GM18498 (cell line): ENCODE measurements around the gene RAD18.

Source experiments
- ATAC-seq: cut with Tn5 transposase; IDR thresholded peaks from one replicate; pipeline ENCODE4 v1.9.1; 2021; ENCODE audit warnings: mild to moderate bottlenecking, moderate library complexity; ENCODE audit not compliant: unreplicated experiment

The RAD18 gene

DNA sequence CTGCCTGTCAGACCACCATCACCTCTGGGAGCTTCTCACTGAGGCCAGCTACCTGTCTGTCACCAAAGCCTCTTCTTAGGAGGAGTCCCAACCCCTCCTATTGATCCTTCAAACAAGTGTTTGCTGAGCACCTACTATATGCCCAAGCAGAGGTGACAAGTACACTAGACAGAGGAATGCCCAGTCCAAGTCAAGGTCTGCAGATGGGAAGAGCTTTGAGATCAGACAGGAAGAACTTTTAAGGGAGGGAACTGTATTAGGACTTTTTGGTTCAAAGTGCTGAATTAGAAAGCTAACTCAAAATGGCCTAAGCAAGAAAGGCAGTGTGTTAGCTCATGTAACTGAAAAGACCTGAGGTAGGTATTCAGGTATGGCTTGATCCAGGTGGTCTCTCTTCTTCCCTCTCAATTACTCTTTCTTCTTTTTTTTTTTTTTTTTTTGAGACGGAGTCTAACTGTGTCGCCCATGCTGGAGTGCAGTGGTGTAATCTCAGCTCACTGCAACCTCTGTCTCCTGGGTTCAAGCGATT lies 3.6 kb upstream of the RAD18 start:
- no peak for ATAC-seq

DNA sequence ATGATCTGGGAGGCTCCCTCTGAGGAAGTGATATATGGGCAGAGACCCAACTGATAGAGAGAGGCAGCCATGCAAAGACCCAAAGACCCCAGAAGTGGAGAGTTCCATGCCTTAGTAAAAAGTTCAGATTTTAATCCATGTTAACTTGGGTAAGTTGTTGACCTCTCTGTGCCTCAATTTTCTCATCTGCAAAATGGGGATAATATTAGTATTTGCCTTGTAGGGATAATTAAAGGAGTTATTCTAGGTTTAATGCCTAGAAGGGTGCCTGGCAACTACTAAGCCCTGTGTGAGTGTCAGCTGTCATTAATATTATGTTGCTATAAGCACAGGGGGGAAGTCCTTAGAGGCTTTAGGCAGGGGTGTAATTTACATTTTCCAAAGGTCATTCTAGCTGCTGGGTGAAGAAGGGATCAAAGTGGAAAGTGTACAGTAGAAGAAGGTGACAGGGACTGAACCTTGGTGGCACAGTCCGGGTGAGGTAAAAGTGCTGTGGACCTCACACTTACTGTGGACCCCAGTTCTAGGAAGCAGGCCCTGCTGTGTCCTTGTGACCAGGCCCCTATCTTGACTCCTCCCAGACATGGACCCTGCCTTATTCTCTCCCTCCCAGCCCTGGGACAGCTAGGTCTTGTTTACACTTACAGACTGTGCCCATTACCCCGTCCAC lies 3.0 kb upstream of the RAD18 start:
- no peak for ATAC-seq

DNA sequence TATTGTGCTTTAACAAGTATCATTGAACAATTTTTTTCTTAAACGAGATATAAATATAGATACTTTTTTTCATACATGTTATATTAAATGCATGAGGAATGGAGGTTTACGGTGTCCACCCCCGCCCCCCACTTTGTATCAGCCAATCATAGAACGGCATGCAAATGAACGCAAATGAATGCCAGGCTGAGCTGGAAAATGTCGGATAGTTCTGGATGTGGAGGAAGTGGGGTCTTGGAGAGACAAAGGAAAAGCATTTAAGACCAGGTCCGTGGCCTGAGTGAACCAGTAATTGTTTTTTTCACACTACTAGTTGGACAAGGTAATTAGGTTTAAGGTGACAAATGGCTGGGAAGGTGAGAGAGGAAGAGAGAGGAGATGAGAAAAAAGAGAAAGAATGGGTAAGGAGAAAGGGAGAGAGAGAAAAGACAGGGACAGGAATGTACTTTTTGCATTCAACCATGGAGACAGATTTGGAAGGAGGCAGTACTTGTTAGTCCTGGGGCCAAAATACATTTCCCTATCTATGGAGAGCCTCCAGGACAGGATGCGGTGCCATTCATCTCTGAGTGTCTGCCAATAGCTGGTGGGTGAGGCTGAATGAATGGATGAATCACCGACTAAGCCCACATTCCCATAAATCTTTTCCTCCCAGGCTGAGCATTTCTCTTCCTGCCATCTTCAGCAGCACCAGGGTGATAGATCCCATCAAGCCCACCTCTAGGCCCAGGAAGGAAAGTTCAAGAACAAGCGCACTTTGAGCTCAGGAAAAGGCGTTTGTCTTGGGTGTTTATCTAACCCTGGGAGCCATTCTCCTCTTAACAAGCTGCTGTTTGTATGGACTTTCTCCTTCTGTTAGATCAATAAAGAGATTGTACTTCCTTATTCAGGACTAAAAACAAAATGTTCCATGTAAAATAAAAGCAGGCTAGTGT lies 1.4 kb upstream of the RAD18 start:
- ATAC-seq: no peak

DNA sequence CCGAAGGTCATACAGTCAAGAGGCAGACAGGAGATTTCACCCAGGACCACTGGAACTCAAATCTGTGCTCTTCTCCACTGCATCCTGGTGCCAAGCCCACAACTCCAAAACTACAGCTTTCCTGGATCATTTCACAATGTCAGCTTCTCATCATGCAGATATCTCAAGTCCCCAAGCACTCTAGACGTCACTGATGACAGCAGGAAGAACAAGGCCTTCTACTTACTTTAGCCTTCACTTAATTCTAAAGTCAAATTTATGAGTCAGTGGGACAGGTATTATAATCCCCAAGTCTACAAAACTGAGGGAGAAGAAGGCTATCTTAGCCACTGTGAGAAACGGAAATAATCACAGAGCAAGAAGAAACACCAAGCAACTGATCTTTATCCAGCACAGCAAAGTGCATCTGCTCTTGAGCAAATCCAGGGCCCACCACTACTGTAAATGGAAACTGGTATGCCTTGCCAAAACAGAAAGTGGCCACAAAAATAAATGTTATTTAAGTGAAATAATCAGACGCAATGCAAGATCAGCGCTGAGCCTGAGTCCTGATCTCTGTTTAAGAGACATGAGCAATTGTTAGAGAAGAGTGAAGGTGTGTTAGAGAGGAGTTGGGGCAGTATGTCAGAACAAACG lies 928 bp downstream of the RAD18 start:
- ATAC-seq: no peak

DNA sequence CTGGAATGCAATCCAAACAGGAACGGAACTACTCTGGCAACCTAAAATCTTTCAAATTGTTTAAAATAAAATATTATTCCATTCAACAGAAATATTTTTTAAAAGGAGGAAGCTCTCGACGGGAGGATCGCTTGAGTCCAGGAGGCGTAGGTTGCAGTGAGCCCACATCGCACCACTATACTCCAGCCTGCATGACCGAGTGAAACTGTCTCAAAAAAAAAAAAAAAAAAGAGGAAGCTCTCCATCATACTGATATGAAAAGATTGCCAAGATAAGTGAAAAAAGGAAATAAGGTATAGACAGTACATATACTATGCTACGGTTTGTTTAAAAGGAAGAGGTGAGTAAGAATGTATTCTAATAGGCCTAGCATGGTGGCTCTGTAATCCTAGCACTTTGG lies 3.6 kb downstream of the RAD18 start:
- no peak for ATAC-seq

DNA sequence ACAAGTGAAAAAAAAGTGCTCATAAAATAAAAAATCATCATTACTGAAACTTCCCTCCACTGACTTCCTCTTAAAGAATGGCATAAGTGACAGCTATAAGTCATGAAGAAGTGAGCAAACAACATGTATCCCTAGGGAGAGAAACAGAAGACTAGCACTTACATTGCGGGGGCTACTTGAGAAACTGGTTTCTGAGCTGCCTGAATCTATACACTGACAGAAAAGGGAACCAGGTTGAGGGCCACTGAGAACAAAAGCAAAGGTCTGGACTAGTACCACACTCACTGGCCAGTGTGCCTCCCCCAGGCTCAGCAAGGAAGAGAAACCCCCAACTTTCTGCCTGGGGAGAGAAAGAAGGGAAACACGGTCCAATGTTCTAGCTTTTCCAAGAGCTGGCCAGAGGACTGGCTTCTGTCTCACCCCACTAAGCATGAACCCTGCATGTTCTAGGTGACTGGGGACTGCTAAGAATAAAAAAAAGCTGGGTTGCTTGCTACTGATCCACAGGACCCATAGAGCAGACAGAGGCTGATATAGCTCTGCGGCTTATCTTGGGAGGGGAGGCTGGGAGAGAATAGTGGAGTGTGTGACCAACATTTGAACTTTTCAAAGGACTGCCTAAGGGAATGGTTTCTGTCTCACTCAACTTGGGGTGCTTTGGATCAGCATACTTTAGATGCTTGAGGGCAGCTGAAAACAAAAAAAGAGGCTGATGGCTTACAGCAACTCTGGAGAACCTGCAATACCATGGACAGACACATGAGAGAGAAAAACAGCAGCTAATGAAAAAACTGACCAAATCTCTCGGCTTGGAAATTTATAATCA lies 8.1 kb downstream of the RAD18 start:
- peak; percentile 85 for ATAC-seq

DNA sequence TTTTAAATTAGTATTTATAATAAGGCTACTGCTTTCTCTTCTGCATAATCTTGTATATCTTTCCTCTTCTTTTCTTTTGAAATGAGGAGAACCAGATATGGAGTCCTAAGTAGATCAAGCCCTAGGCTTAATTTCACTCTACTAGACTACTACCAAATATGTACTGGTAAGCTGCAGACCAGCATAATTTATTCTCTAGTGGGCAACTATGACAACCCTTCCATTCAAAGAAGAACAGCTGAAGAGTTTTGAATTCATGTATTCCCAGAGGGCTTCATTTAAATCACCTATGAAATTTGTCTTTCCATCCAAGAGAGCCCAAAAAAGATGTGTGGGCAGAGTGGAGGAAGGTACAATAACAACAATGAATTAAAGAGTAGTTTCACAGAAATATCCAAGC lies 10.0 kb downstream of the RAD18 start:
- no peak for ATAC-seq

DNA sequence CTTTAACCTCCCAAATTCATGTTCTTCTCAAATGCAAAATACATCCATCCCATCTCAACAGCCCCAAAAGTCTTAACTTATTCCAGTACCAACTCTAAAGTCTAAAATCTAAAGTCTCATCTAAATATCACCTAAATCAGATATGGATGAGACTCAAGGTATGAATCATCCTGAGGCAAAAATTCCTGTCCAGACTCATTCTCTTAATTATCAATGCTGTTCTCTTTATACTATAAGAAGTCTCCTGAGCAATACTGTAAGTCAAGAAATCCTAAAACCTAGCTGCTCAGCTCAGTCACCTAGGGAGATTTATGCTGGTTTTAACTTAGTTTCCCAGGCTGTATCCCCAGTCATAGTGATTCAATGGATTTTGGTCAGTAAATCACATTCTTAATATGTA lies 11.1 kb downstream of the RAD18 start:
- ATAC-seq: no peak

DNA sequence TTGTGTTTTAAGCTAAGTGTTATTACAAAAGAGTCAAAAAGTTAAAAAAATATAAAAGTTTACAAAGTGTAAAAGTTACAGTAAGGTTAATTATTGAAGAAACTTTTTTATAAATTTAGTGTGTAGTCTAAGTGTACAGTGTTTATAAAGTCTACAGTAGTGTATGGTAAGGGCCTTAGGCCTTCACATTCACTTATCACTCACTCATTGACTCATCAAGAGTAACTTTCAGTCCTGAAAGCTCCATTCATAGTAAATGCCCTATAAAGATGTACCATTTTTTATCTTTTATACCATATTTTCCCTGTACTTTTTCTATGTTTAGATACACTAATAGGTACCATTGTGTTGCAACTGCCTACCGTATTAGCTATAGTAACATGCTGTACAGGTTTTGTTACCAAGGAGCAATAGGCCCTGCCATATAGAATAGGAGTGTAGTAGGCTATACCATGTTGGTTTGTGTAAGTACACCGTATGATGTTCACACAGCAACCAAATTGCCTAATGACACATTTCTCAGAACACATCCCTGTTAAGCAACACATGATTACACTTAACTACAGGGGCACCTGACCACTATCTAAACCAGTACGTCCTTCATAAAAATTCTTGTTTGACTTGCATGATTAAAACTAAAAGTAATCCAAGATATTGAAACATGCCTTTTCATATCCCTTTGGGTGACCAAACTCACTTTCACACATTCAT lies 17.2 kb downstream of the RAD18 start:
- no peak for ATAC-seq

DNA sequence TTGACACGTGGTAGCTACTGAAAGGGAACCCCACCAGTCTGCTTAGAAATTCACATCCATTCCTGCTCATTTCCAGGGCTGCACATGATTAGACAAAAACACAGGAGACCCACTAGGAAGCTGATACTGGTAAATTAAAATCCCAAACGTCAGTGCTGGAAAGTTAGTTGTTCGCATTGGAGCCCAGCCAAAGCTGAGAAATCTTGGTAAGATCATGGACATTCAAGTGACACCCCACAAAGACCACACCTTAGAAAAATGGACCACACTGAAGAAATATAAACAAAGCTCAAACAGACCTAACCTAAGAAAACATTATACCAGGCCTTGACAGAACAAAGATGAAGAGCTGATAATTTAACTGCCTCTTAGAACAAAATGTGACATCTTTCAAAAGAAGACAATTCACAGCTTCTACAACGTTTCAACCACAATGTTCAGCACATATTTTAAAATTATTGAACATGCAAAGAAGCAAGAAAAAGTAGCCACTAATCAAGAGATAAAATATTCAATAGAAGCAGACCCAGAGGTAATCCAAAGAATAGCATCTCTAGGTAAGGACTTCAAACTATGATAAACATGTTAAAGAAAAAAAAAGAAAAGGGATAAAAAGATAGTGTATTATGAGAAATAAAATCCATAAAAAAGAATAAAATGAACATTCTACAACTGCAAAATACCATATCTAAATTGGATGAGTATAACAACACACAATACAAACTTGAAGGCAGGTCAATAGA lies 20.4 kb downstream of the RAD18 start:
- no peak for ATAC-seq

DNA sequence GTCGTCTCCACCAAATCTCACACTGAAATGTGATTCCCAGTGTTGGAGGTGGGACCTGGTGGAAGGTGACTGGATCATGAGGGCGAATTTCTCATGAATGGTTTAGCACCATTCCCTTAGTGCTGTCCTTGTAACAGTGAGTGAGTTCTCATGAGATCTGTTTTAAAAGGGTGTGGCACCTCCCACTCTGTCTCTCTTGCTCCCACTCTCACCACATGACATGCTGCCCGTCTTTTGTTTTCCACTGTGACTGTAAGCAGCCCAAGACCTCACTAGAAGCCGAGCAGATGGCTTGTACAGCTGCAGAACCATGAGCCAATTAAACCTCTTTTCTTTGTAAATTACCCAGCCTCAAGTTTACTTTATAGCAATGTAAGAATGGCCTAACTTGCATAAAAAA lies 21.2 kb downstream of the RAD18 start:
- ATAC-seq: no peak

DNA sequence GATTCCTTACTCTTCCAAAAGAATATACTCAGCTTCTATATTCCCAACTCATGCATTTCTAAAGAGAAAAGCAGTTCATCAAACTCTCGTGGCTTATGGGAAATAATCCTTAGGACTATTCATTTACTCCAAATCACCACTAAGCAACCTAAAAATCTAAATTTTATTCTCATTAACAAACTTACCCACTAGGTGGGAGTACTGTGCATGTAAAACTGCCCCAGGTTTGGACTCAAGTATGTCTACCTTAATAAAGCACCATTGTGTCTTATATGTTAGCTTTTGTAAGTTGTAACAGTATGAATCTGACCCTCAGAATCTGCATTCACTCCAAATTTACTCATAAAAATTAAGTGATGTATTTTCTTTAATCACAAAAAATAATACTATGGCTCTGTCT lies 25.3 kb downstream of the RAD18 start:
- no peak for ATAC-seq

DNA sequence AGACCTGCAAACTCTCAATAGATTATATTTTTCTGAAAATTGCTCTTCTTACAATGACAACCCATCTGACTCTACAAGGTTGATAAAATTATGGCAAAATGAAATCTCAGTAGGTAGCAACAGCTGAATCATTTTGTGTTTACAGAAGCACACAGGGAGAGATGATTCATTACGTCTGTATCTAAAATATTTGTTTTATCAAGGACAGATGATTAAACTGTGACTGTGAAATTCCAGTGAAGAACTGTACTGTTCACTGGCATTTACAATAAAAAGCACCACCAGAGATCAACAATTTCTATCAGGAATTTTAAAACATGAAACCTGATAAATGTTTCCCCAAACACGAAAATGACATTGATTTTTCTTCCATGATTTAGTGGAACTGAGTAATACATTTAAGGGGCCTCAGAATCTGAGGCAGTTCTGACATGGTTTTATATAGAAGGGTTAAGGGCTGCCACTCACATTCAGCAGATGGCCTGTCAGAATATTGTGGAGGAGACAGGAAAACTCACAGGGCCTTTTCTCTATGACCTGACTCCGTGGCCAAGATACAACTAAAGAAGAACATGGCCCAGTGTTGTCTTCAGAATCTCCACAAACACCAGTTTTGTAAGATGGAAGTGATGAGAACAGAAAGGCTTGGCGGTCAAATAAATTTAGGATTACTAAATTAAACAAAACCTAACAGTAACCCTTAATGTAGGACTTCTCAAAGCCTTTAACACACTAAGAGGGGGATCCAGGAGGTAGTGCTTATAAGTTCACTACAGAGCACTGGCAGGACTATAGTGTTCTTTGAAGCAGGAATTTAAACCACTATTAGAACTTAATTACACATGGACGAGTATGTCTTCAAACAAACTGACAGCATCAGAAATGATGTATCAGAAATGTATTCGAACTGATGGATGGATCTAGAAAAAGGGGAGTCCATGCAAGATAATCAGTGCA lies 25.9 kb downstream of the RAD18 start:
- ATAC-seq: no peak

DNA sequence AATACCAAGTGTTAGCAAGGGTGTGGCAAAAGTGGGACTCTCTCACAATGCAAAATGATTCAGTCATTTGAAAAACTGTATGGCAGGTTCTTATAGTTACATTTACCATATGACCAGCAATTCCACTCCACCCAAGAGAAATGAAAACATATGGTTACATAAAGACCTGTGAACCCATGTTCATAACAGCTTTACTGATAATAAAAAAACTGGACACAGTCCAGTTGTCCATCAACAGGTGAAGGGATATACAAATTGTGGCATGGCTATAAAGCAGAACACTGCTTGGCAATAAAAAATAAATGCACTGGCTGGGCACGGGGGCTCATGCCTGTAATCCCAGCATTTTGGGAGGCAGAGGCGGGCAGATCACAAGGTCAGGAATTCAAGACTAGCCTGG lies 30.8 kb downstream of the RAD18 start:
- ATAC-seq: no peak

DNA sequence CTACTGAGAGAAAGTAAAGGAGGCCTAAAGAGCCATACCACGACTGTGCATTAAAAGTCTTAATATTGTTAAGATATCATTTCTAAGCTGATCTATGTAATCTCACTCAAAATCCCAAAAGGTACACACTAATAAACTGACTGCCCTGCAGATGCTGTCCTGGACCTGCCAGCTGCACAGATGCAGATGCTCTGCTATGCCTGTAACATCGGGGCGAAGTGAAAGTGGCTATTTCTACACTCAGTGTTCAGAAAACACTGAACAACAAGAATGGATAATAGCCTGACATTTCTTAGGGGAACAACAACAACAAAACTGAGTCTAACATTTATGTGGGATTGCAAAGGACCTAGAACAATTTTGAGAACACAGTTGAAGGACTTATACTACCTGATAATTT lies 31.9 kb downstream of the RAD18 start:
- no peak for ATAC-seq

DNA sequence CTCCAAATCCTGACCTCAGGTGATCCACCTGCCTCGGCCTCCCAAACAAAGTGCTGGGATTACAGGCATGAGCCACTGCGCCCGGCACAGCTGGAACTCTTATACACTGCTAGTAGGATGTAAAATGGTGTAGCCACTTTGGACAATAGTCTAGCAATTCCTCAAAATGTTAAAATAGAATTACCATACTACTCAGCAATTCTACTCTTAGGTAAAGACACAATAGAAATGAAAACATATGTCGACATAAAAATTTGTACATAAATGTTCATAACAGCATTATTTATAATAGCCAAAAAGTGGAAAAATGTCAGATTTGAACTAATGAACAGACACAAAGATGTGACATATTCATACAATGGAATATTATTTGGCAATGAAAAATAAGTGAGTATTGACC lies 33.4 kb downstream of the RAD18 start:
- no peak for ATAC-seq

DNA sequence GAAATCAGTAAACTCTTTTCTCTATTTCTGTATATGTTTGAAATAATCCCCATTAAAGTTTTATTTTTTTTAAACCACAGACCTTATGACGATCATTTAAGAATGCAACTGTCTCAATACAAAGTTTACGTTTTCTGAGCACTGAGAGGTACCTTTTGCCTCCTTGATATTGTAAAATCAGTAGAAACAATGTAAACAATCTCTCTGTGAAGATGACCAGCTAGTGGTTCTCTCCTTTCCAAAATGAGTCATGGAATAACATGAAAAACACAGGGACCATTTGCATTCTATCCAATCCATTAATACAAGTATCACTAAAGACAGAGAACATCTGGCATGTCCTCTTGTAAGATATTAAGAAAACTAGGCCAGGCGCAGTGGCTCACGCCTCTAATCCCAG lies 48.8 kb downstream of the RAD18 start:
- no peak for ATAC-seq

DNA sequence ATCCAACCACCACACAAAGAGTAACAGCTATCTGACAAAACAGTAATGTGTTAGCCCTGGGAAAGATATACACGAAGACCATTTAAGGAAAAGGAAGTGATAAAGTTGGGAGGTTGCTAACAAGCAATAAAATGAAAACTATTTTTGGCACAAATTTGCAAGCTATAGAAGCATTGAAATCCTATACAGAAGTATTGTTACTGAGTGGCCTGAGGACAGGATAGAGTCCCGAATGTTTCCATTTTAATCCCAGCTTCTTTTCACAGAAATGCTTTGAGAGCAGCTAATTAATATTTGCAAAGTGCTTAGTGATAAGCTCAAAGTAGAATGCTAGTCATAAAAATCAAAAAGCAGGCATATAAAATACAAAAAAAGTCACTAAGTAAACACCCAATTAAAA lies 51.5 kb downstream of the RAD18 start:
- ATAC-seq: no peak
